T-cell (primary cell): Measurements from ENCODE around the gene PDE4C. TPM values are rescaled to one million over a fixed set of nuclear protein-coding genes. Genes with fewer than 3 reads are reported as not detected.

Source experiments
- ATAC-seq, 4 experiments: fragments of 200-7000 bp in 3 of 4; fragments of 150-1000 bp in 1 of 4; cut with Tn5 transposase; replicated peaks in 1 of 4; 1 replicate in 3 of 4; 2 replicates in 1 of 4; pipeline ENCODE4 v1.10.0; 2021; ENCODE audit warnings: moderate library complexity in 3 of 4, mild to moderate bottlenecking in 2 of 4, moderate number of reproducible peaks in 1 of 4
- CTCF ChIA-PET, 2 donors: fragments of 300-600 bp; sonication (Branson Sonifier 250); formaldehyde crosslinking; loops; one replicate each; lab custom pipeline; 2022; ENCODE audit warnings: antibody characterized with exemption in 2 of 2; lab: Charles Lee
- POLR2A ChIA-PET, 2 donors: fragments of 300-600 bp; sonication (Branson Sonifier 250); formaldehyde crosslinking; loops; one replicate each; lab custom pipeline; 2022; ENCODE audit warnings: antibody characterized with exemption in 2 of 2; lab: Charles Lee
- DNase-seq, 35 experiments: peaks; one replicate each; pipeline versions ENCODE4 v3.0.0 to v3.0.0-alpha.2; 2013 to 2023
- H3K27ac ChIP-seq: one replicate; pipeline ENCODE4 v1.5.1; 2013; ENCODE audit warnings: low read length
- H3K27me3 ChIP-seq, 2 experiments: replicated peaks in 1 of 2; 1 replicate in 1 of 2; 2 replicates in 1 of 2; pipeline versions ENCODE4 v1.6.1 to v1.7.0; 2013; ENCODE audit warnings: low read length in 1 of 2, mixed read lengths in 1 of 2; ENCODE audit not compliant: control insufficient read depth in 2 of 2, insufficient read depth in 2 of 2; ENCODE audit errors: extremely low read depth in 1 of 2
- H3K36me3 ChIP-seq, 2 donors: 1 replicate in 1 of 2; 2 replicates in 1 of 2; pipeline versions ENCODE4 v1.6.1 to v1.7.0; 2013; ENCODE audit warnings: low read length in 1 of 2; ENCODE audit not compliant: control insufficient read depth in 2 of 2, insufficient read depth in 1 of 2; ENCODE audit errors: extremely low read depth in 1 of 2
- H3K4me1 ChIP-seq, 2 experiments: 1 replicate in 1 of 2; 2 replicates in 1 of 2; pipeline versions ENCODE4 v1.6.1 to v1.7.0; 2013; ENCODE audit warnings: low read length in 2 of 2, mixed read lengths in 1 of 2; ENCODE audit not compliant: insufficient read depth in 2 of 2, control insufficient read depth in 1 of 2; ENCODE audit errors: extremely low read depth in 1 of 2
- H3K4me3 ChIP-seq, 2 donors: 1 replicate in 1 of 2; 2 replicates in 1 of 2; pipeline versions ENCODE4 v1.5.1 to v1.7.0; 2013; ENCODE audit warnings: mild to moderate bottlenecking in 2 of 2, low read length in 1 of 2, moderate library complexity in 1 of 2; ENCODE audit not compliant: control insufficient read depth in 1 of 2; ENCODE audit errors: extremely low read depth in 1 of 2
- H3K9me3 ChIP-seq: 2 replicates; pipeline ENCODE4 v1.7.0; 2013
- H3K27ac Mint-ChIP-seq, 2 donors: one replicate each; pipeline ENCODE4 v1.8.0; 2020 to 2021; ENCODE audit warnings: mild to moderate bottlenecking in 2 of 2, mixed read lengths in 2 of 2
- H3K27me3 Mint-ChIP-seq, 2 donors: one replicate each; pipeline ENCODE4 v1.8.0; 2021 to 2022; ENCODE audit warnings: mixed read lengths in 2 of 2
- H3K36me3 Mint-ChIP-seq: one replicate; pipeline ENCODE4 v1.8.0; 2021; ENCODE audit warnings: mixed read lengths
- H3K4me1 Mint-ChIP-seq, 3 donors: one replicate each; pipeline ENCODE4 v1.8.0; 2020 to 2022; ENCODE audit warnings: mixed read lengths in 3 of 3, mild to moderate bottlenecking in 1 of 3
- H3K4me3 Mint-ChIP-seq, 3 donors: one replicate each; pipeline ENCODE4 v1.8.0; 2020 to 2022; ENCODE audit warnings: mild to moderate bottlenecking in 3 of 3, mixed read lengths in 3 of 3, moderate library complexity in 3 of 3
- H3K9me3 Mint-ChIP-seq, 3 donors: one replicate each; pipeline ENCODE4 v1.8.0; 2020 to 2022; ENCODE audit warnings: mixed read lengths in 3 of 3
- WGBS: methylation state at CpG from one replicate; pipeline ENCODE4 v1.1.5; 2013; ENCODE audit warnings: missing lambda C conversion rate; ENCODE audit not compliant: insufficient coverage; 5-methylcytosine and 5-hydroxymethylcytosine counted together
- total RNA-seq, 35 experiments: library from RNA in 6 of 35; stranded (reverse) in 6 of 35; fragments of 120-200 nt in 1 of 35; gene quantifications; one replicate each; pipeline versions ENCODE4 v1.2.1 to v1.2.4 and lab custom pipeline; 2013 to 2026

Gene PDE4C
- total RNA-seq, 5 donors from 2014 or later (not counting 1 experiment from before 2014, with no cell fraction given), result not detected

DNA sequence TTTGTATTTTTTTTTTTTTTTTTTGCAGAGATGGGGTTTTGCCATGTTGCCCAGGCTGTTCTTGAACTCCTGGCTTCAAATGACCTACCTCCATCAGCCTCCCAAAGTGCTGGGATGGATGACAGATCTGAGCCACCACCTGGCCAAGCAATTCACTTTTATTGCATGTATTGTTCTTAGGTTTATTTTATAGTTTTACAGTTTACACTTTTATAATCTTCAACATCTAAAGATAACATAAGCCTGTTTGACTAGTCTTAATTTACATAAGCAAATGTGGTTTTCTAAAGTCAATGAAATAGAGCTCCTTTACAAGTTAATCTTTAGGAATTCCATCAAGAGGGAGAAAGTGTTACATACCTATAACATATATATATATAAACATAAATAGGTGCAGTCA is 42.7 kb downstream of the PDE4C start:
- ChIA-PET POLR2A (no interaction called here), CTCF (interaction anchor here (0.6 to 1.1 kb wide), 3 partner anchors 67 to 1108 kb away, joined by 3 to 5 read pairs (median 3); a partner anchor contains a TSS)
- Histone ChIP-seq H3K27me3 (peaks cover 0 to 31% of the 10 kb centered on the region in 2 experiments), H3K9me3 (no peaks in the 10 kb centered on the region), H3K36me3 (no peaks in the 10 kb centered on the region), H3K4me3 (no peak overlapping the region), H3K27ac (no peak overlapping the region), H3K4me1 (no peaks in the 10 kb centered on the region)
- Mint-ChIP-seq H3K36me3 (no peaks in the 10 kb centered on the region), H3K27me3 (no peaks in the 10 kb centered on the region), H3K9me3 (no peaks in the 10 kb centered on the region), H3K27ac (no peak overlapping the region), H3K4me3 (no peak overlapping the region), H3K4me1 (no peaks in the 10 kb centered on the region)
- ATAC-seq (no peak), DNase-seq (no peak)

DNA sequence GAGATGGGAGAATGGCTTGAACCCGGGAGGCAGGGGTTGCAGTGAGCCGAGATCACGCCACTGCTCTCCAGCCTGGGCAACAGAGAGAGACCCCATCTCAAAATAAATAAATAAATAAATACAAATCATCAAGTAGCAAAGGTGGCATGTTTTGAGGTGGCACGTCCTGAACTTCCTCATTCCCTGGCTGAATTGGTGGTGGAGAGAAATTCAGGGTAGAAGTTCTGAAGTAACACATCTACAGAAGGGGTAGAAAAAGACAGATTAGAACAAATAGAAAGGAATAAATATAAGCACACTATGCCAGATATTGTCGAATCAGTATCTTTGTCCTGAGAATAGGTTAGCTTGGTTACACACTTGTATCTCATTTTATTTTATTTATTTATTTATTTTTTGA is 46.3 kb downstream of the PDE4C start:
- Mint-ChIP-seq H3K27me3 (no peaks in the 10 kb centered on the region), H3K4me3 (no peak overlapping the region), H3K27ac (no peak overlapping the region), H3K9me3 (no peaks in the 10 kb centered on the region), H3K4me1 (peaks cover 0 to 4% (median 0%) of the 10 kb centered on the region in 3 donors), H3K36me3 (peaks cover 9% of the 10 kb centered on the region)
- peaks cover 0 to 3% of the 10 kb centered on the region in 2 experiments for H3K4me1 ChIP-seq
- WGBS, result no CpG with 5 or more reads among the region's 5 CpGs
- no peaks in the 10 kb centered on the region for H3K9me3 ChIP-seq
- peaks cover 3 to 20% of the 10 kb centered on the region in 2 experiments for H3K27me3 ChIP-seq
- H3K27ac ChIP-seq, result no peak overlapping the region
- ChIA-PET POLR2A (no interaction called here), CTCF (interaction anchor here (0.6 to 0.7 kb wide), 2 partner anchors 211 to 216 kb away, joined by 3 to 6 read pairs; no protein-coding TSS in a partner anchor)
- no peak for DNase-seq
- ATAC-seq, result no peak
- no peaks in the 10 kb centered on the region for H3K36me3 ChIP-seq
- H3K4me3 ChIP-seq, result no peak overlapping the region

DNA sequence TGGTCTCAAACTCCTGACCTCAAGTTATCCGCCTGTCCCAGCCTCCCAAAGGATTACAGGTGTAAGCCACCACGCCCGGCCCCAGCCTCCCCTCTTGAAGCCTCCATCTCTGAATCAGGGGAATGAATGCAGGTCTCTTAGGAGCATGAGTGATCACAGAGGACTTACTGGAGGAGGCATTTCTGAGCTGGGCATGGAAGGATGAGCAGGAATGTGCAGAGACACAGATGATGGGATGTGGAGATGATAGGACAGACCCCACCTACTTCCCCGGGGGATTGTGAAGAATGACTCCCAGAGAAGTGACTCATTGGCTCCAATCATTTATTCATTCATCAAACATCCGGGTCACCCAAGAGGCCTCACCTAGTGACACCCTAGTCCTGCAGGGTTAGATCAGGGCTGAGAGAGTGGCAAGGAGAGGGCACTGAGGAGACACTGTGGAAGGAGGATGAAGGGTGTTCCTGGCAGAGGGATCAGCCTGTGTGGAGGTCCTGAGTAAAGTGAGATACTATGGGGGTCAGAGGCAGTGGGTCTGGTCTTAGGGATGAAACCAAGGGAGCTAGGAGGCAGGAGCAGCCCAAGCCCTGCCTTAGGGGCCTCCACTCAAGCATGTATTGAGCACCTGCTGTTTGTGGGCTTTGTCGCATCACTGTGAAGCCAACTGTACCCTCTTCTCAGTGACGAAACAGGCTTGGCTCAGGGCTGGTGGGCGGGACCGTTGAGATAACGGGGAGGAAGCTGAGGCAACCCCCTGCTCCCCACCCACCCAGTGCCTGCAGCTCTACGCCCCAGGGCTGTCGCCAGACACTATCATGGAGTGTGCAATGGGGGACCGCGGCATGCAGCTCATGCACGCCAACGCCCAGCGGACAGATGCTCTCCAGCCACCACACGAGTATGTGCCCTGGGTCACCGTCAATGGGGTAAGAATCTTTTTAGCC is 49.6 kb downstream of the PDE4C start:
- Mint-ChIP-seq H3K4me3 (peak overlapping the region in 1 of 3 donors; percentile 17), H3K27ac (no peak overlapping the region), H3K9me3 (no peaks in the 10 kb centered on the region), H3K4me1 (peaks cover 0 to 21% (median 12%) of the 10 kb centered on the region in 3 donors), H3K36me3 (peaks cover 9% of the 10 kb centered on the region), H3K27me3 (no peaks in the 10 kb centered on the region)
- 92% methylated on average over 12 of the region's 19 CpGs for WGBS
- H3K4me1 ChIP-seq, result peaks cover 2 to 22% of the 10 kb centered on the region in 2 experiments
- H3K27me3 ChIP-seq, result peaks cover 3 to 5% of the 10 kb centered on the region in 2 experiments
- no peak for DNase-seq
- ATAC-seq, result no peak
- H3K4me3 ChIP-seq, result no peak overlapping the region
- ChIA-PET CTCF (interaction anchor here in 1 of 2 donors (0.6 kb wide), 1 partner anchor 43 kb away, joined by 4 read pairs; no protein-coding TSS in a partner anchor), POLR2A (interaction anchor here in 1 of 2 donors (0.6 kb wide), 1 partner anchor 230 kb away, joined by 4 read pairs; no protein-coding TSS in a partner anchor)
- no peaks in the 10 kb centered on the region for H3K36me3 ChIP-seq
- no peaks in the 10 kb centered on the region for H3K9me3 ChIP-seq
- no peak overlapping the region for H3K27ac ChIP-seq

DNA sequence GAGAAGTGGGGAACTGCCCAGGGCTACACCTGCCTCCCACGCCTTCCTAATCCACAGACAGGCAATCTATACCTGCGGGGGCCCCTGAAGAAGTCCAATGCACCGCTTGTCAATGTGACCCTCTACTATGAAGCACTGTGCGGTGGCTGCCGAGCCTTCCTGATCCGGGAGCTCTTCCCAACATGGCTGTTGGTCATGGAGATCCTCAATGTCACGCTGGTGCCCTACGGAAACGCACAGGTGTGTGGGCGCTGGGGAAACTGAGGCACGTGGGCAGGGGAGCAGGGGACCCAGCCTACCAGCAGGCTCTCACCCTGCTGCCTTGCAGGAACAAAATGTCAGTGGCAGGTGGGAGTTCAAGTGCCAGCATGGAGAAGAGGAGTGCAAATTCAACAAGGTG is 51.3 kb downstream of the PDE4C start:
- Histone ChIP-seq H3K4me1 (peaks cover 2 to 22% of the 10 kb centered on the region in 2 experiments), H3K4me3 (no peak overlapping the region), H3K36me3 (no peaks in the 10 kb centered on the region), H3K27ac (no peak overlapping the region), H3K27me3 (peaks cover 0 to 3% of the 10 kb centered on the region in 2 experiments), H3K9me3 (no peaks in the 10 kb centered on the region)
- Mint-ChIP-seq H3K4me3 (peak overlapping the region; percentile 85 to 93 (median 86)), H3K27ac (no peak overlapping the region), H3K36me3 (peaks cover 9% of the 10 kb centered on the region), H3K9me3 (no peaks in the 10 kb centered on the region), H3K4me1 (peaks cover 0 to 21% (median 12%) of the 10 kb centered on the region in 3 donors), H3K27me3 (no peaks in the 10 kb centered on the region)
- DNase-seq (no peak), ATAC-seq (no peak)
- WGBS, result 87% methylated on average over 10 of the region's 11 CpGs
- ChIA-PET POLR2A (no interaction called here), CTCF (interaction anchor here (0.6 kb wide), 2 partner anchors 47 to 724 kb away, joined by 3 to 4 read pairs; no protein-coding TSS in a partner anchor)

Other genes with a start within 250 kb of the PDE4C start
- gene ARRDC2, start 218.3 kb downstream of the PDE4C start, total RNA-seq, result 100 to 1,000 TPM; 163 to 195 (median 188) TPM
- 10 to 100 TPM; 26.3 to 45.2 (median 39.3) TPM for gene IL12RB1, start 139.5 kb downstream of the PDE4C start, total RNA-seq
- 10 to 100 TPM; 42.0 to 60.2 (median 53.2) TPM for gene MAST3, start 128.7 kb downstream of the PDE4C start, total RNA-seq
- 10 to 100 TPM; 11.8 to 25.5 (median 17.6) TPM for gene PIK3R2, start 73.3 kb downstream of the PDE4C start, total RNA-seq
- gene IFI30, start 52.6 kb downstream of the PDE4C start, total RNA-seq, result 10 to 100 TPM in 1 of 5 donors, 1 to 10 TPM in 4; 3.2 to 11.8 (median 5.1) TPM
- gene MPV17L2, start 33.2 kb downstream of the PDE4C start, total RNA-seq, result 1 to 10 TPM; 3.8 to 8.2 (median 8.1) TPM
- 1 to 10 TPM; 4.7 to 8.3 (median 5.6) TPM for gene RAB3A, start 22.4 kb downstream of the PDE4C start, total RNA-seq
- 10 to 100 TPM in 2 of 5 donors, 1 to 10 TPM in 3; 4.1 to 42.8 (median 6.3) TPM for gene IQCN, start 48.0 kb upstream of the PDE4C start, total RNA-seq
- 1,000 to 10,000 TPM in 1 of 5 donors, 100 to 1,000 TPM in 4; 247 to 1,161 (median 272) TPM for gene JUND, start 55.2 kb upstream of the PDE4C start, total RNA-seq
- gene LSM4, start 96.6 kb upstream of the PDE4C start, total RNA-seq, result 10 to 100 TPM; 58.5 to 82.7 (median 69.1) TPM
- gene PGPEP1, start 114.2 kb upstream of the PDE4C start, total RNA-seq, result 10 to 100 TPM; 35.7 to 52.6 (median 45.1) TPM
- 1 to 10 TPM in 3 of 5 donors, not detected in 2; 1.5 to 1.7 (median 1.5) TPM for gene GDF15, start 159.7 kb upstream of the PDE4C start, total RNA-seq
- under 1 TPM in 3 of 5 donors, not detected in 2; 0.16 to 0.33 (median 0.30) TPM for gene LRRC25, start 171.2 kb upstream of the PDE4C start, total RNA-seq
- gene SSBP4, start 193.0 kb upstream of the PDE4C start, total RNA-seq, result 100 to 1,000 TPM in 4 of 5 donors, 10 to 100 TPM in 1; 71.3 to 127 (median 102) TPM
- 10 to 100 TPM; 38.3 to 59.8 (median 55.0) TPM for gene ISYNA1, start 211.7 kb upstream of the PDE4C start, total RNA-seq